Stomach smooth muscle (tissue), 2 donors: ENCODE data around the gene MRPL52.

ENCODE experiments used
- H3K27ac ChIP-seq: one replicate; pipeline ENCODE4 v1.7.0; 2013; ENCODE audit warnings: mild to moderate bottlenecking, low read length, inconsistent platforms
- H3K27me3 ChIP-seq, 2 donors: one replicate each; pipeline ENCODE4 v1.7.0; 2013; ENCODE audit warnings: low read length in 2 of 2; ENCODE audit not compliant: insufficient read depth in 2 of 2, control insufficient read depth in 1 of 2
- H3K36me3 ChIP-seq, 2 donors: one replicate each; pipeline ENCODE4 v1.7.0; 2013; ENCODE audit warnings: low read length in 2 of 2; ENCODE audit not compliant: control insufficient read depth in 2 of 2, insufficient read depth in 2 of 2
- H3K4me1 ChIP-seq: one replicate; pipeline ENCODE4 v1.7.0; 2013; ENCODE audit warnings: low read length; ENCODE audit not compliant: control insufficient read depth, insufficient read depth
- H3K4me3 ChIP-seq, 2 donors: one replicate each; pipeline ENCODE4 v1.7.0; 2013; ENCODE audit warnings: low read length in 2 of 2
- H3K9ac ChIP-seq, 2 donors: one replicate each; pipeline ENCODE4 v1.7.0; 2013; ENCODE audit warnings: low read length in 2 of 2, mild to moderate bottlenecking in 1 of 2
- H3K9me3 ChIP-seq, 2 donors: one replicate each; pipeline ENCODE4 v1.7.0; 2013; ENCODE audit warnings: low read length in 2 of 2; ENCODE audit not compliant: control insufficient read depth in 2 of 2
- donor health status: healthy.
- donor health status: Pancreatic carcinoma.

Gene MRPL52

GRCh38 chr14:22875748-22876319 is 46.1 kb downstream of the MRPL52 start:
- Histone ChIP-seq H3K9me3 (no peaks in the 10 kb centered on the region), H3K36me3 (peaks cover 44 to 45% of the 10 kb centered on the region in 2 donors), H3K4me1 (peaks cover 24% of the 10 kb centered on the region), H3K4me3 (no peak overlapping the region), H3K9ac (no peak overlapping the region), H3K27me3 (no peaks in the 10 kb centered on the region), H3K27ac (no peak overlapping the region)

DNA sequence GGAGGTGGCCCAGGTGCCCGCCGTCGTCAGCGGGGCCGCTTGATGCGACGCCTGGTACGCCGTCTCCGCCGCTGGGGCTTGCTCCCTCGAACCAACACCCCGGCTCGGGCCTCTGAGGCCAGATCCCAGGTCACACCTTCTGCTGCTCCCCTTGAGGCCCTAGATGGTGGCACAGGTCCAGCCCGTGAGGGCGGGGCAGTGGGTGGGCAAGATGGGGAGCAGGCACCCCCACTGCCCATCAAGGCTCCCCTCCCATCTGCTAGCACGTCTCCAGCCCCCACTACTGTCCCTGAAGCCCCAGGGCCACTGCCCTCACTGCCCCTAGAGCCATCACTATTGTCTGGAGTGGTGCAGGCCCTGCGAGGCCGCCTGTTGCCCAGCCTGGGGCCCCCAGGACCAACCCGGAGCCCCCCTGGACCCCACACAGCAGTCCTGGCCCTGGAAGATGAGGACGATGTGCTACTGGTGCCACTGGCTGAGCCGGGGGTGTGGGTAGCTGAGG is 47.4 kb downstream of the MRPL52 start:
- H3K9ac ChIP-seq, result no peak overlapping the region
- H3K4me1 ChIP-seq, result peaks cover 20% of the 10 kb centered on the region
- no peaks in the 10 kb centered on the region for H3K9me3 ChIP-seq
- no peak overlapping the region for H3K27ac ChIP-seq
- H3K4me3 ChIP-seq, result no peak overlapping the region
- H3K27me3 ChIP-seq, result no peaks in the 10 kb centered on the region
- H3K36me3 ChIP-seq, result peaks cover 44 to 45% of the 10 kb centered on the region in 2 donors

DNA sequence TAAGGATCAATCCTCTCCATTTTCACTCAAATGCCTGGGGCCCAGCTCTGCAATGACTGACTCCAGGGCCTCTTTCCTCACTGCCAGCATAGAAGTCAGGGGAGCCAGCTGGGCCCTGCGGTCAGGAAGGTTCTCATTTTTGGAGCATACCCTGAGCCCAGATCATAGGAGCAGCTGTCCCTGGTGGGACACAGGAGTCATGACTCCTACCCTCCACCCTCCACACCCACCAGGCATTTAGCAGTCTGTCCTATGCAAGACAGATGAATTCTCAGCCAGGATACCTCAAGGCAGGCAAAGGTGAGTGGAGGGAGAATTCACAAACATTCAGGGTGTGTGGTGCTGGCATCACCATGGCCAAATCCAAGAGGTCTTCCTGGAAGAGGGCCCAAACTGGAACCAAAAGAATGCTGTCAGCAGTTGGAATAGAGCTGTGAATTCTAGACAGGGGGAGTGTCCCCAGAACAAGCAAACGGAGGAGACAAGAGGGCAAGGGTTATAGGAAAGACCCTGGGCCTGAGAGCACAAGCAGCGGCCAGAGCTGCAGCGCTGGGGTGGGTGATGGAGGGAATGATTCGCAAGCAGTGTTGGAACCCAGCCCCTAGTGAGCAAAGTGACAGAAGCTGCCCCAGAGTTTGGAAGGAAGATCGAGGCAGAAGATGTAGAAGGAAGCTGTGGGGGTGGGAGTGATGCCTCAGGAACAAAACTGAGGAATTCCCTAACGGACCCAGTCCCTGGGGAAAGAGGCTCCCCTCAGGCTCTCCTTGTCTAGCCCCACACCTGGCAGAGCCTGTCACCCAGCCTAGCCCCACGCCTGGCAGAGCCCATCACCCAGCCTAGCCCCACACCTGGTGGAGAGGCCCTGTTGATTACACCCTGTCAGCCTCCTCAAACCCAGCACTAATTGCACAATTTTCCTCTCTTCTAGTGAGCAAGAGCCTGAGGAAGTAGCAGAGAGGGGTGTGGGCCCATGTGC is 48.9 kb downstream of the MRPL52 start:
- H3K27ac ChIP-seq, result no peak overlapping the region
- peaks cover 0 to 2% of the 10 kb centered on the region in 2 donors for H3K27me3 ChIP-seq
- H3K36me3 ChIP-seq, result peaks cover 44 to 45% of the 10 kb centered on the region in 2 donors
- H3K9ac ChIP-seq, result no peak overlapping the region
- peaks cover 24% of the 10 kb centered on the region for H3K4me1 ChIP-seq
- no peak overlapping the region for H3K4me3 ChIP-seq
- no peaks in the 10 kb centered on the region for H3K9me3 ChIP-seq

GRCh38 chr14:22882064-22882463 is 52.4 kb downstream of the MRPL52 start:
- no peak overlapping the region for H3K27ac ChIP-seq
- H3K9ac ChIP-seq, result no peak overlapping the region
- H3K27me3 ChIP-seq, result peaks cover 0 to 13% of the 10 kb centered on the region in 2 donors
- H3K4me1 ChIP-seq, result peaks cover 19% of the 10 kb centered on the region
- H3K4me3 ChIP-seq, result no peak overlapping the region
- no peaks in the 10 kb centered on the region for H3K9me3 ChIP-seq
- peaks cover 15 to 16% of the 10 kb centered on the region in 2 donors for H3K36me3 ChIP-seq

DNA sequence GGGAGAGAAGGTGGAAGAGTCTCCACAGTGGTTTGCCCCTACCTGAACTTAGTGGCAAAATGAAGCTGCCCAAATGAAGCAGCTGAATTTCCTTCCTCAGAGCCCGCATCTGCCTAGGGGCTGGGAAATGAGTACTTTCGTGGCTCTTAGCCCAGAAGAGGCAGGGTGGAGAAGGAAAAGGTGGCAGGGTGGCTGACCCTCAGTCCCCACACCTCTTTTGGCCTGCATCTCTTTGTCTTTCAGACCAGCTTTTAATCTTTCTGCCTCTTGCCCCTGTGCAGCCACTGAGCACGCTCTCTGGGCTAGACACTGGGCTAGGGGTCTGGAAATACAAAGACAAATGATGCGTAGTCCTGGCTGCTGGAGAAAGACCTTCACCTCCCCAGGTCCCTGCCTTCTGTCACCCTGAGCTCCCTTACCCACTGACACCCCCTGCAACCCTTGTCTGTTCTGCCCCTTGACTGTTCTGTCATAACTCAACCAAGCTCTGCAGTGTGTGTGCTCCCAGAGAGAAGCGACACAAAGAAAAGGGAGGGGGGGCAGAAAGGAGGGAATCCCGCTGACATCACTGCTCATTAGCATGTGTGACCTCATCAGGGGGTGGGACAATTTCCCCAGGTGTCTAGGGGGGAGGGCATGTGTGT is 53.0 kb downstream of the MRPL52 start:
- Histone ChIP-seq H3K27ac (no peak overlapping the region), H3K4me3 (no peak overlapping the region), H3K9me3 (no peaks in the 10 kb centered on the region), H3K9ac (peak overlapping the region in 1 of 2 donors; percentile 23), H3K36me3 (peaks cover 9 to 10% of the 10 kb centered on the region in 2 donors), H3K4me1 (peaks cover 24% of the 10 kb centered on the region), H3K27me3 (peaks cover 0 to 17% of the 10 kb centered on the region in 2 donors)

- peak within 1 kb of the TSS in 1 of 2 donors; percentile 23 for H3K9ac ChIP-seq
- no peak within 1 kb of the TSS for H3K27ac ChIP-seq
- no peak within 1 kb of the TSS for H3K4me3 ChIP-seq
- H3K4me1 ChIP-seq, result peaks cover 30% of the 10 kb centered on the region
- H3K36me3 ChIP-seq, result peaks cover 2 to 3% of the 10 kb centered on the region in 2 donors
- H3K27me3 ChIP-seq, result peaks cover 0 to 20% of the 10 kb centered on the region in 2 donors
- H3K9me3 ChIP-seq, result no peaks in the 10 kb centered on the region
Observed at GRCh38 chr14:22883173-22883976, 53.7 kb downstream of the MRPL52 start, which contains the start of gene REM2. Gene REM2, plus strand, starts transcription at chr14:22883222. Its CDS starts 66 bp downstream, at chr14:22883288.

DNA sequence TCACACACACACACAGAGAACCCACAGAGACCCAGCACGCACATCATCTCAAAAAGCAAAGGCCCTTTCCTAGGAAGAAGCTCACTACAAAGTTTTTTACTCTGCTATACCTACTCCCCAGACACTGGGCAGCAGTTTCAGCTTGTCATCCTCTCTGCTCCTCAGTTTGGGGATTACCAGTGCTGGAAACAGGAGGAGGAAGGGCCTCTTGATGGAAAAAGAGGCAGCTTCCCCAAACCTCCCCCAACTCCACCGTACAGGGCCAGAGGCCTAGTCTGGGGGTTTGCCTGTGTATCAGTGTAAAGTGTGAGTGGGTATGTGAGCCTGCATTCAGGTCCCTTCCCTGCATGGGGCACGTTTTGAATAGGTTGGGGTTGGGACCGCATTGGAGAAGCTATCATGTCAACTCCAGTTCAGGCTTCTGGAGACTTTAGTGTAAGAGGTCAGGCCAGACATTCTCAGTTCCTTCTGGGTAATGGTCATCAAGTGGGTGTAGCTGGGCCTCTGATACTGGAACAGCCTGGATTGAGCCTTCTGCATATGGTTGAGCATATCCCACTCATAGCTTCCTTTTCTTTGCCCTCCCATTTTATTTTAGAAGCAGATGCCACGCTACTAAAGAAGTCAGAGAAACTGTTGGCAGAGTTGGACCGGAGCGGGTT is 54.5 kb downstream of the MRPL52 start:
- Histone ChIP-seq H3K9me3 (no peaks in the 10 kb centered on the region), H3K27ac (no peak overlapping the region), H3K9ac (no peak overlapping the region), H3K36me3 (peaks cover 0 to 3% of the 10 kb centered on the region in 2 donors), H3K27me3 (peaks cover 0 to 20% of the 10 kb centered on the region in 2 donors), H3K4me3 (no peak overlapping the region), H3K4me1 (peaks cover 30% of the 10 kb centered on the region)
